ENCODE measurements around the gene PRRC2C.
"Not testable (repeated sequence)": the region's sequence is repeated elsewhere in the genome, so short reads cannot be mapped to it uniquely, and the experiment has no call there.

PRRC2C gene

DNA sequence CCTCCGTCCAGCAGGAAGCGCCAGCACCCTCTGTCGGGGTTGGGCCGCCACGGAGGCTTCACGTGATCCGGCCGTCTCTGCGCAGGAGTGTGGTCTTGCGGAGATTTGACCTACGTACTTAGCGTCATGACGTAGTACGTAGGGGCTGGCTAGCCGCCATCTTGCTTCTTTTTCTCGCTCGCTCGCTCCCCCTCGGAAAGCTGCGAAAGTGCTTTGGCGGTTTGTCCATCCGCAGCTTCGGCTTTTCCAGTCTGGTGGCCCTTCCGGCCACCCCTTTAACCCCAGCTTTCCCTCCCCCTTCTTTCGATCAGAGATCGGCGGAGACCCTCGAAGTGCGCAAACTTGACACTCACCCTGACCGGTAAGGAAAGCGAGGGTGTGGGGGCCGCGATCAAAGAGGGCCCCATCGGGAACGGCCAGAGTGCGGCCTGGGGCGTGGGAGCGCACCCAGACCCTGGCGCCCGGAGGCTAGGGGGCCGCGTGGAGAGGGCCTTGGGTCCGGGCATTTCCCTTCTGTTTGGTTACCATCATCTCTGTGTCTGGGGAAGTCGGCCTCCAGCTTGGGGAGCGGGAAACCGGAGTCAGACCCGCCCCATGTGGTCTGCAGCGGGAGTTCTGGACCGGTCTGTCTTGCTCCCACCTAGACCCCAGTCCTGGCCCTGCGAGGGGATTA, at the start of gene PRRC2C:
PRRC2C (plus strand) TSS at position 156 of the 673 bp plus-strand sequence. CDS start 26,559 bp downstream, outside the sequence.
- in situ Hi-C loops (cut with MboI; ENCODE audit: low sequenced_read_pairs), result no loop called here

DNA sequence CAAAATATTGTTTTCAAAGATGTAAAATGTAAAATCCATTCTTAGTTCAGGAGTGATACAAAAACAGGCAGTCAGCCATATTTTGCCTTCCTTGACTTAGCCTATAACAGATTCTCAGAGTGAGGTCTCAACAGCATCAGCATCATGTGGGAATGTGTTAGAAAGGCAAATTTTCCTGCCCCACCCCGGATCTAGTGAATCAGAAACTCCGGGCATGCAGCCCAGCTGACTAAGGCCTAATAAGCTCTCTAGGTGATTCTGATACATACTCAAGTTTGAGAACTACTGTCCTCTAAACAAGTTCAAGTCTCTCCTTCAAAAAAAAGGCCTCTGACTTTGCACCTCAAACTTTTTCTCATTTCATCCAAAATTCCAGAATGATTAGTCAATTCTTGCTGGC, 46.9 kb upstream of the PRRC2C start:
- in situ Hi-C loops (cut with MboI; ENCODE audit: low sequenced_read_pairs), result no loop called here

DNA sequence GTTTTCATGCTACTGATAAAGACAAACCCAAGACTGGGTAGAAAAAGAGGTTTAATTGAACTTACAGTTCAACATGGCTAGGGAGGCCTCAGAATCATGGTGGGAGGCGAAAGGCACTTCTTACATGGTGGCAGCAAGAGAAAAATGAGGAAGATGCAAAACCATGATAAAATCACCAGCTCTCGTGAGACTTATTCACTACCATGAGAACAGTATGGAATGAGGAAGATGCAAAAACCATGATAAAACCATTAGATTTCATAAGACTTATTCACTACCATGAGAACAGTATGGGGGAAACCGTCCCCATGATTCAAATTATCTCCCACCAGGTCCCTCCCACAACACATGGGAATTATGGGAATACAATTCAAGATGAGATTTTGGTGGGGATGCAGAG, 45.1 kb upstream of the PRRC2C start:
- in situ Hi-C loops (cut with MboI; ENCODE audit: low sequenced_read_pairs), result not testable (repeated sequence)

DNA sequence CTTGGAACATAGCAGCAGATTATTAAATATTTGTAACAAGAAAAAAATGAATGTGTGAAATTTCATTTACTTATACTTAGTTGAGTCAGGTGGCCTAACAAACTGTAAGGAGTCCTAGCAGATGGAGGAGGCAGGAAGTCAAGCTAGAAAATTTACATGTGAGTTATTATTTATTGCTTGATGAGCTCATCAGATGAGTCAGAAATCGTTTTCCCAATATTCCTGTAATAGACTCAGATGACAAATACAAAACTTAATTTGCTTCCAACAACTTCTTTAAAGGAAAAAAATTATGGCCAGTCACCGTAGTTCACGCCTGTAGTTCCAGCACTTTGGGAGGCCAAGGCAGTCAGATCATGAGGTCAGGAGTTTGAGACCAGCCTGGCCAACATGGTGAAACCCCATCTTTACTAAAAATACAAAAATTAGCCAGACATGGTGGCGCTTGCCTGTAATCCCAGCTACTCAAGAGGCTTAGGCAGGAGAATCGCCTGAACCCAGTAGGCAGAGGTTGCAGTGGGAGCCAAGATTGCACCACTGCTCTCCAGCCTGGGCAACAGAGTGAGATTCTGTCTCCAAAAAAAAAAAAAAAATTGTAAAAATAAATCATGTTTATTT, 43.9 kb upstream of the PRRC2C start:
- in situ Hi-C loops (cut with MboI; ENCODE audit: low sequenced_read_pairs), result not testable (repeated sequence)

DNA sequence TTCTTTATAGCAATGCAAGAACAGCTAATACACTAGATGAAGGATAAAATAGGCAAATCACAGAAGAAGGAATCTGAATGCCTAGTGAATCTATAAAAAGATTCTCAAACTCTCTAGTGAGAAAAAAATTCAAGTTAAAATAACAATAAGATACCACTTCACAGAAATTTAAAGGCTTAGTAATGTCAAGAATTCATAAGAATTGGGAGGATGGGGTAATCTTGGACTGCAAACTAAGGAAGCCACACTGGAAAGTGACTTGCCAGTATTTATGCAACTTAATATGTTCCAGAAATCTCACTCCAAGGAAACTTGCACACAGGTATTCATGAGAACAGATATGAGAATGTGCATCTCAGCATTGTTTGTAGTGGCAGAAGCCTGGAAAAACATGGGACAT, 38.9 kb upstream of the PRRC2C start:
- in situ Hi-C loops (cut with MboI; ENCODE audit: low sequenced_read_pairs), result no loop called here

DNA sequence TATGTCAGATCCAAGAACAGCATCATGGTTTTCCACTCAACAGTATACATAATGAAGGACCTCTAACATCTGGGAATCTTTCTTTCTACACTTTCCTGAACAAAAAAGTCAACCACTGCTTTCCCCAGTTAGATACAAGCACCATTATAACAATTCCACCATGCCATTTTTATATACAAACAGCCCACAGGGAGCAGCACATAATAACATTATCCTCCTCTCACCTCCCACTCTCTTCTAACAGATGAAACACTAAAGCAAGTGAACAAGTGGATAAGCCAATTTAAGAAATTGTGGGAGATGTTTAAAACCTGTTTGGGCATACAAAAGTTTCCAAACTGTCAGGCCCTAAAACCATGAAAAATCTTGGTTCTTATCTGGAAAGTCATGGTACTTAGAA, 29.4 kb upstream of the PRRC2C start:
- in situ Hi-C loops (cut with MboI; ENCODE audit: low sequenced_read_pairs), result no loop called here

DNA sequence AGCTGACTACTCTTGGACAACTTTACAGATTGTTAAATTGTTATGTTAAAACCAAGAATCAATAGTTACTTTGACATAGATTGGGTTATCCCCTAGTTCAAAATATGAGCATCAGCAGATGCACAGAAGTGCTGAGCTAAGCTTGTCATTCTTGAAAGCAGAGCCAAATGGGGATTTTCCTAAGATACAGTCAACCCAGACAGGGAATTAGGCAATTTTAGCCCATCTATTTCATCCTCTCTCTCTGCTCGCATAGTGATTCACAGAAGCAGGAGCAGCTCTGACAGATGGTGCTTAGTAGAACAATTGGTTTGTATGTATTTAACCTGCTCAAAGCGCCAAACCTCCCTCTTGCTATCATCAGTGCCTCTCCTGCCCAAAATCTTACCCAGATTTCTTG, 27.9 kb upstream of the PRRC2C start:
- in situ Hi-C loops (cut with MboI; ENCODE audit: low sequenced_read_pairs), result no loop called here

DNA sequence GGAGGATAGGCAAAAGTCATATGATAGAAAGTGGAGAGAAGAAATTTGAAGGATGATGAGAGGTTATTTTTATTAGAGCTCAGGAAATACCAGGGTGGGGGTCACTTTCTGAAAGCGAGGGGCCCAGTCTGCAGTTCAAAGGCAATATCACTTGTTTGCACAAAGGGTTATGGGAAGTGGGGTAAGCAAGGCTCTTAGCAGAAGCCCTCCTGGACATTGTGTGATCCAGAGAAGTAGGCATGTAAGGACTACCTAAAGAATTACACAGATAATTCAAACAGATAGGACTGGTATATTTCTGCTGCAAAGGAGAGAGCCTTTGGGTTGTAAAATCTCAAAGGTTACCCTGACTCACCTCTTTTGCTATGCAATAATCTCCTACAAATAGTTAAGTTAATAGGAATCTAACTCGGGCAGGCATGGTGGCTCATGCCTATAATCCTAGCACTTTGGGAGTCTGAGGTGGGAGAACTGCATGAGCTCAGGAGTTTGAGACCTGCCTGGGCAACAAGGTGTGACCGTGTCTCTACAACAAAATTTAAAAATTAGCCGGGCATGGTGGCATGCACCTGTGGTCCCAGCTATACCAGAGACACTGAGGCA, 25.2 kb upstream of the PRRC2C start:
- in situ Hi-C loops (cut with MboI; ENCODE audit: low sequenced_read_pairs), result no loop called here

DNA sequence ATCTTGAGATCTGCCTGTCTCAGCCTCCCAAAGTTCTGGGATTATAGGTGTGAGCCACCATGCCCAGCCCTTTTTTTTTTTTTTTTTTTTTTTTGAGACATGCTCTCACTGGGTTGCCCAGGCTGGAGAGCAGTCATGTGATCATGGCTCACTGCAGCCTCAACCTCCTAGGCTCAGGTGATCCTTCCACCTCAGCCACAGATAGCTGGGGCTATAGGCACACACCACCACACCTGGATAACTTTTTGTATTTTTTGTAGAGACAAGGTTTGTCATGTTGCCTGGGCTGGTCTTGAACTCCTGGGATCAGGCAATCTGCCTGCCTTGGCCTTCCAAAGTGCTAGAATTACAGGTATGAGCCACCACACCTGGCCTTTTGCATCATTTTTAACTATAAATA, 17.7 kb upstream of the PRRC2C start:
- in situ Hi-C loops (cut with MboI; ENCODE audit: low sequenced_read_pairs), result no loop called here

DNA sequence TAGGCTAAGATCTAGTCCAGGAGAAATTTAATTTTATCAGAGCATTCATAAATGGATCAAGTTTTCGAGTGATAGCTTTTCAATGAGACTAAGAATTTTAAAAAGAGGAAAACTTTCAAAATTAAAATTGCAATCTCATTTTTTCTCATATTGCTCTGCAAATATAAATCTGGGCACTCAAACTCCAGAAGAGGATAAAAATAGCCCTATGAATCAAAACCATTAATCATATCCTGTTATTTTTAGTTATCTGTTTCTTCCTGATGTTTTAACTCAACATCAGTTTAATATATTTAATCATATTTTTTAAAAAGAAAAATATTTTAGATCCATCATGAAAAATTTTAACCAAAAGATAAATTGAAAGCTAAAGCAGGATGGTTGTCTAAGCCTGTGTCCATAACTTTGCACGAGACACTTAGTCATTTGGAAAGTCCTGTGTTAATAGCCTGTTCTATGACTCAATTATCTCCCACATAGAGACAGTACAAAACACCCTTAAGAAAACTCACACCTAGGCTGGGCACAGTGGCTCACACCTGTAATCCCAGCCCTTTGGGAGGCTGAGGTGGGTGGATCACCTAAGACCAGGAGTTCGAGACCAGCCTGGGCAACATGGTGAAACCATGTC, 17.1 kb upstream of the PRRC2C start:
- in situ Hi-C loops (cut with MboI; ENCODE audit: low sequenced_read_pairs), result no loop called here

DNA sequence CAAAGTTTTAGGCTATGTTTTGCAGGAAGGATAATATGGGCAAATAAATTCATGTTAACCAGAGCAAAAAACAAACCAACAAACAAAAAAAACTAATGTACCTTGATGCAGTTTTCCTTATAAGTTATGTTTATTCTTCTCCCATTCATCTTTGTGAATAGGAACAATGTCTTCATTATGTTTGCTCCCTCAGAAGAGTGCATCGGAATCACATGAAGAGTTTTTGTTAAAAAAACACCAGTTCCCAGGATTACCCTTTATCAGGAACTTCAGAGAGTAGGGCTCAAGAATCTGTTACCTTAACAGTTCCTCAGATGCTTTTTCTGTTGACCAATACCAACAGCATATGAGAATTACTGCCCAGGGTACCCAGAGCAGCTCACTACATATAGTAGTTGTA, 14.6 kb upstream of the PRRC2C start:
- in situ Hi-C loops (cut with MboI; ENCODE audit: low sequenced_read_pairs), result no loop called here

DNA sequence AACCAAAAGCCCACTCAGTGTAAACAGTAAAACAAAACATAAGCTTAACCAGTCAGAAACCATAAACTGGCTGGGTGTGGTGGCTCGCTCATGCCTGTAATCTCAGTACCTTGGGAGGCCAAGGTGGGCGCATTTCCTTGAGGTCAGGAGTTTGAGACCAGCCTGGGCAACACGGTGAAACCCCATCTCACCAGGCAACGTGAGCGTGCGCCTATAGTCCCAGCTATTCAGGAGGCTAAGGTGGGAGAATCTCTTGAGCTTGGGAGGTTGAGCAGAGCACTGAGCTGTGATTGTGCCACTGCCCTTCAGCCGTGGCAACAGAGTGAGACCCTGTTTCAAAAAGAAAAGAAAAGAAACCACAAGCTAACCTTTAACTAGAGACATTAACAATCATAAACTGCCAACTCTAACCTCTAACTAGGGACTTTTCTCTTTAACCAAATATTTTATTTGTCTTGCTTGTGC, 13.1 kb upstream of the PRRC2C start:
- in situ Hi-C loops (cut with MboI; ENCODE audit: low sequenced_read_pairs), result no loop called here

DNA sequence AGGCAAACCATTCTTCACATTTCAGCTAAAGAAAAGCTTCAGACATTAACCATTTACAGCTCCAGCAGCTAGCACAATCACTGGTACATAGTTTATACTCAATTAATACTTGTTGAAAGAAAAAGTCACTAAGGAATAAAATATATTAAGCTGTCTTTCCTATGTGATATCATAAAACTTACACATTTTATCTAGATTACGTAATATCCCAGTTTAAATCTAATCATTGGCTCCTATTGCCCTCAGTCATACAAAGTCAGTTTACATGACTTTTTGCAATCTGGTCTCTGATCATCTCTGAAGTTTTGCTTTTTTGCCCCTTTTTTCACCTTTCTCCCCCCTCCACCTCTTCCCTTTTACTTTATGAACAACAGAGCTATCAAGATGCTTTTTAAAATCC, 8.5 kb upstream of the PRRC2C start:
- in situ Hi-C loops (cut with MboI; ENCODE audit: low sequenced_read_pairs), result no loop called here

DNA sequence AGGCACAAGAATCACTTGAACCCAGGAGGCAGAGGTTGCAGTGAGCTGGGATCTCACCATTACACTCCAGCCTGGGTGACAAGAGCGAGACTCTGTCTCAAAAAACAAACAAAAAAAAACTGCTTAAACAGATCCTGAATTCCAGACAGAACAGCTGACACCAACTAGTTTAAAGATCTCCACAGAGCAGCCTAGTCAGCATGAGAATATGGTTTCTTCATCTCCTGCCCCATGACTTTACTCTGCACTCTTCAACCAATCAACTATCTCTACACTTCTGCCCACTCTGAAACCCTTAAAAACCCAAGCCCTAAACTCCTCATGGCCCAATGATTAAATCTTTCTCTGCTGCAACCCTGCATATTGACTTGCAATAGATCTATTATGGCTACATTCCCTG, 7.5 kb upstream of the PRRC2C start:
- in situ Hi-C loops (cut with MboI; ENCODE audit: low sequenced_read_pairs), result no loop called here

DNA sequence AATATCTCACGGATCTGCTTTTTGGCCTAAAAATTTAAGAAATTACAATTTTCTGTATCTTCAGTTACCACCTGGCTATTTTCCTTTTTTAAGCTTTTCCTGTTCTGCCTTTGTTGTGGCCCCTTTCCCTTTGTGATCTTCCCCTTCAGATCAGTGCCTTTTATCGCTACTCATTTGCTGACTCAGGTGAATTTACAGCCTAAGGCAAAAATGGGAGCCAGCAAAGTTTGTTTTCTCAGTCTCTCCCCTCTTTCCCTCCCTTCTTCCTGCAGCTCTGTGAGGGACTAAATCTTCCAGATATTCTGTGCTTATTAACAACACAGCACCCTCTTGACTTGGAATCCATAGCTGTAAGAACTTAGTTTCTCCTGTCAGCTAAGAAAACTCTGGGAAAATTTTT, 5.3 kb upstream of the PRRC2C start:
- in situ Hi-C loops (cut with MboI; ENCODE audit: low sequenced_read_pairs), result no loop called here

DNA sequence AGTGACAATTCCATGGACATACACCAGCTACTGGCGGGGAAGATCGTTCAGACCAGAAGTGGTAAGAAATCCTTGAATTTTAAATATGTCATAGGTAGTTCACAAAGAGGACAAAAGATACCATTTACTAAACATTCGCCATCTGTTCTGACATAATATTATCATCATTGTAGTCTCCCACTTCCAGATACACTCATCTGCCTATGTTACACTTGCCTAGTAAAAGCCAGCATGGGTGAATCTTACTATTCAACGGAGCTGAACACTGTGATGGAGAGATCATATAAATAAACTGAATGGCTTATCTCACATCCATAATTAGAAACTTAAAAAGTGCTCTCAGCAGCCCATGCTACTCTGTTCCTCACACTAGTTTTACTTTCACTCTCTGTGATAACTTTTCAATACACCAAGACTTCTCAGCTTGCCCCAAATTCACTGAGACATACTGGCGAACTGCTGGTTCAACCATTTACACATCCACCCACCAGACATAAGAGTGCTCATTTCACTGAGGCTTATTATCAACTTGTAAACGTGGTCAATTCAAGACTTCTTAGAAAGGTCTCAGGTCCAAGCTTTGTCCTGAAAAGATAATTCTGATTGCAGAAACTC, 463 bp upstream of the PRRC2C start:
- in situ Hi-C loops (cut with MboI; ENCODE audit: low sequenced_read_pairs), result no loop called here

DNA sequence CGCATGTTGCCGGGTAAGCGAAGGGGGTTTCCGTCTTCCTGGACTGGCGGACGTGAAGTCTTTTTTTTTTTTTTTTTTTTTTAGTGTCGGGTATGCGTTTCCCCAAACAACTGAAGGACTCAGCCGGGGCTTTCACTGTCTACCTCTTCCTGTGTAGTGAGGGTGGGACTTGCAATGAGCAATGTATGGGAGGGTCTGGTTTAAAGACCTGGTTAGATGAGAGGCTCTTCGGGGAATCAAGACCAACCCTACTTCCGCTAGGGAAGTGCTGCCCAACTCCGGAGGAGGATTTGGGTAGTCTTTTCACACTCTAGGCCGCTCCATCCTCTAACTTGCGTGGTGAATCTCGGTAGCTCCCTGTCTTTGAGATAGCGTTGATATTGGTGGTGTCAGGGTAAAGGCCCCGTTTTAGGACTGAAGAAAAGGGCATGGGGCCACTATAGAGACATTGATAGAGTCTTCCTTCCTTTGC, 754 bp downstream of the PRRC2C start:
- in situ Hi-C loops (cut with MboI; ENCODE audit: low sequenced_read_pairs), result no loop called here

DNA sequence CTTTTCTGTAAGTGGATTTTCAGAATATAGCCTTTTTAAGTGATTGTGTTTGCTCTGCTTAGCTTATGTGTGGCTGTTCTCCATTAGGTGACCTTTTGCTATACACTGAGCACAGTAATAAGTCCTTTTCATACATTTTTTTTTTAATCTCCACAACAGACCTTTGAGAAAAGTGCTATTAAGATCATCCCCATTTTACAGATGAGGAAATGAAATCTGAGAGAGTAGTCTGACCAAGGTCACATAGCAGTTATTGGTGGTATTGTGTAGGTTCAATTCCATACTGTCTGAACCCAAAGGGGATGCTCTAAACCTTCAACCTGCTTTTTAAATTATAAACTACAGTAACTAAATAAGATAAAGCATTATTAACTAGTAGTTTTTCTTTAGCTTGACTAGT, 1.7 kb downstream of the PRRC2C start:
- in situ Hi-C loops (cut with MboI; ENCODE audit: low sequenced_read_pairs), result no loop called here

DNA sequence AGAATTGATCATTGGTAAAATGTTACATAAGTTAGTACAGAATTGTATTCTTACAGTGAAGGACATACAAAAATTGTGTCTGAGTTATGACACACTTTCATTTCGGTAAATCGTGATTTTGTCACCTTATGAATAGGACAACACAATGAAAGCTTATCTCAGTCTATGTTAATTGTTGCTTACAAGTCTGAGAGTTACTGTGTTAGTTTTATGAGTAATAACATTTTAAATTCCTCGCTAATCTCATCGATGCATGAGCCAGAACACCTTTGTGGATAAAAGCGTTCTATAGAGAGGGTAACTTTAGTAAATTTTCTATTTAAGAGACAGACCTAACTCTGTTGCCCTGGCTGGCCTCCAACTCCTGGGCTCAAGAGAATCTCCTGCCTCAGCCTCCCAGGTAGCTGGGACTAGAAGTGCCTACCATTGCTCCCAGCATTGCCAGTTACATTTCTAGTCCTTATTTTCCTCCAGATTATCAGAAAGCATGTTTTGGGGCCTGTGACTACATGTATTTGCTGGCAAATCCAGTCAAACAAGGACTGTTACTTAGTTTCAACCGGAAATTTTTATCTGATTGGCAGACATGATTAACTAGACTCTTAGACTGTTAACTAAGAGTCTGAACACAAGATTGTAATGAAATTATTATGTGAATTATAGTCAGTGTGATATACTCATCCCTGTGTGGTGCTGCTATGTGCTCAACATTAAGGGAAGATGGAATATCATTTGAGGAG, 3.0 kb downstream of the PRRC2C start:
- in situ Hi-C loops (cut with MboI; ENCODE audit: low sequenced_read_pairs), result no loop called here

DNA sequence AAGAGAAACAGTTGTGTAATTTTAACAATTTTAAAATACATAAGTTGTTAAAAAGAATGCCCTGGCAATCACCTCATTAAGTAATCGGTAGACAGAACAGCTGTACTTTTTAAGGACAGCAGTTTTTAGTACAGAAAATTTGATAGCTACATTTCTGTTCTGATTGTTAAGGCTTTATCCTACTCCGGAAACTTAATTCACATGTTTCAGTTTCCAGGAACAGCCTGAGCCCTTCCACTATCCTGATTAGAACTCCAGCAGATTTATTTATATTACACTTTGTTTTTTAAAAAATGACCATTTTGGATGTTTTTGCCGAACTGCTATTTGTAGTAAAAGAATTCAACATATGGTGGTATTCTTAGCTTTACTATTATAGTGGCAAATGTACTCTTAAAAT, 8.7 kb downstream of the PRRC2C start:
- in situ Hi-C loops (cut with MboI; ENCODE audit: low sequenced_read_pairs), result no loop called here

DNA sequence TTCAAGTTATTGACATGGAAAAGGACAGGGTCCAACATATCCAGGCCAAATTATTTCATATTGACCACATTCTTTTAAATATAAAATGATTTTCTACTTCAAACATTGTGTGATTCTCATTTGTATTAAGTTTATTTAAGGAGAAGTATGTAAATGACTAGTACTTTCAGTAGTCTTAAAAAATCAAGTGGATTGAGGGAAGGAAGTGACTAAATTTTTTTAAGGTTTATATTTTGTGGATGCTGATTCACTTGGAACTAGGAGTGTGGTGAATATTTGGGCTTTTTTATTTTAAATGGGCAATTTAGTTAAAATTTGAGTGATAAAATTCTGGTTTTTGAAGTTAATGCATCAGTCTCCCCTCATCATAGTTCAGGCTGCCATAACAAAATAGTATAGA, 10.1 kb downstream of the PRRC2C start:
- in situ Hi-C loops (cut with MboI; ENCODE audit: low sequenced_read_pairs), result no loop called here
